GM19239 (cell line): ENCODE data around the gene FKBP15.
A peak's percentile ranks its signal among the peaks of the same experiment; 100 is the strongest.
"Not testable (repeated sequence)": the region's sequence is repeated elsewhere in the genome, so short reads cannot be mapped to it uniquely, and the experiment has no call there.

Experiments used
- DNase-seq: peaks from one replicate; pipeline ENCODE4 v3.0.0; 2011; ENCODE audit warnings: low spot score; ENCODE audit not compliant: insufficient read length
- FAIRE-seq: peaks from 2 replicates; lab custom pipeline; 2011; peaks lifted over from hg19 to GRCh38; lab: Jason Lieb, UNC

FKBP15 gene

DNA sequence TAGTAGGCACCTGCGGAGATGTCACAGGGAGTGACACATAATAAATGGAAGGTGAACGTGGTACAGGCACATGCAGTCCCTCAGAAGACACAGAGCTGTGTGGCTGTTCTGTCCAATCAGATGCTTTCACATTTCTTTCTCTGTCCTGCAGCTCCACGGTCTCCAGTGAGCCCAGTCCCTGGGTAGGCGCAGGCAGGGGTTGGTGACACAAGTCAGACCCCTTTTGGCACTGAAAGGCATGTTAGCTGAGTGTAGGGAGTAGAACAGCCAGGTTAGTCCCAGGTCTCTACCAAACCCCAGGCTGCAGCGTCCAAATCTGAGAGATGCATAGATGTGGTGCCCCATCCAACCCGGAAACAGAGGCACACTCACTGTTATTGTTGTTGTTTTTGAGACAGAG, 67.5 kb downstream of the FKBP15 start:
- FAIRE-seq (no peak), DNase-seq (no peak)

DNA sequence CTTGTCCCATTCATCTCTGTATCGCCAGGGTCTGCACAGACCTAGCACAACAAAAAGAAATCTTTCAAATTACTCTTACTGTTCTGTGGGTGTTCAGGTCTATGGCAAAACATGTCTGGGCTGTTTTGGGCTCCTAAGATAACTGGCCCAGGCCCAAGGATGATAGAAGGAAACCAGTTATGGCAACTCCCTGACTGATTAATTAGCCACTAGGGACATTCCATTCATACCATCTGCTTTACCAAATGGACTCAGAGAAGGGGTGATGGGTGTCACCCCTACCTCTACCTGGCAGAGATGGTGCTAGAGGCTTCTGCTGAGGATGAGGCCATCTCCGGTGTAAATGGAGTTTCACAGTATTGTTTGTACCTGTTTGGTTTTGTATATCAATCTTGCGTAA, 68.4 kb downstream of the FKBP15 start:
- no peak for DNase-seq
- FAIRE-seq, result no peak

DNA sequence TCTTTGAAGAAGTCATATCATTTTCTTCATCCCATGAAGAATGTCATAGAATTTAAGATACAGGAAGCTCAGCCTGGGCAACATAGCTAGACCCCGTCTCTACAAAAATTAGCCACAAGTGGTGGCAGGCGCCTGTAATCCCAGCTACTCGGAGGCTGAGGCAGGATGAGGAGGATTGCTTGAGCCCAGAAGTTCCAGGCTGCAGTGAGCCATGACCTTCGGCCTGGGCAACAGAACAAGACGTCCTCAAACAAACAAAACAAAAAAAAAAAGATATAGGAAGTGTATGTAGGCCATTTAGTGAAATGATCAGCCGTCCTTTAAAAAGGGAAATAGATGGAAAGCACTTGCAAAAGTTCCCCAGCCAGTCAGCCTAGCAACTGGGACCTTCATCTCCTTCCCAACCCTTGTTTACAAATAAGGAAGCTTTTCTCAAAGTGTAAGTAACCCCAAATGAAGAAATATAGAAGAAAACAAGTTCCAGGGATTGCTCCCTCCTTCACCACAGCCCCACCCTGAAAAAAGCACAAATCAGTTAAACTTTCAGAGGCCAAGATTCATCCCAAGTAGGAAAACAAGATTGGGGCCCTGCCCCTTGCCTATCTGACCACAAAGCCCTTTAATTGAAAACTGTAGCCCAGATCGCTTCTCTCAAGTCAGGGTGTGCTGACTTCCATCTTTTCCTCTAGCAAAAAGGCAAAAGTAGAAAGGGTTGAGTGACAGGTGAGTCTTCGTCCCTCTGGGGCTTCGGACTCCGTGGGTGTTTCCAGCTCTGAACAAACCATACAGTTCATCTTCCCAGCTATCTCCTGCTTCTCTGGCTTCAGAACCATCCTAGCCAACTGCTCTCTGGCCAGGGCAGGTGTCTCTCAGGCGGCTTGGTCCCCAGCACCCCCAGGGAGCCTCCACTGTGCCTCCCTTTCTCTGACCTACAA, 69.1 kb downstream of the FKBP15 start:
- no peak for DNase-seq
- peak; percentile 31 for FAIRE-seq

DNA sequence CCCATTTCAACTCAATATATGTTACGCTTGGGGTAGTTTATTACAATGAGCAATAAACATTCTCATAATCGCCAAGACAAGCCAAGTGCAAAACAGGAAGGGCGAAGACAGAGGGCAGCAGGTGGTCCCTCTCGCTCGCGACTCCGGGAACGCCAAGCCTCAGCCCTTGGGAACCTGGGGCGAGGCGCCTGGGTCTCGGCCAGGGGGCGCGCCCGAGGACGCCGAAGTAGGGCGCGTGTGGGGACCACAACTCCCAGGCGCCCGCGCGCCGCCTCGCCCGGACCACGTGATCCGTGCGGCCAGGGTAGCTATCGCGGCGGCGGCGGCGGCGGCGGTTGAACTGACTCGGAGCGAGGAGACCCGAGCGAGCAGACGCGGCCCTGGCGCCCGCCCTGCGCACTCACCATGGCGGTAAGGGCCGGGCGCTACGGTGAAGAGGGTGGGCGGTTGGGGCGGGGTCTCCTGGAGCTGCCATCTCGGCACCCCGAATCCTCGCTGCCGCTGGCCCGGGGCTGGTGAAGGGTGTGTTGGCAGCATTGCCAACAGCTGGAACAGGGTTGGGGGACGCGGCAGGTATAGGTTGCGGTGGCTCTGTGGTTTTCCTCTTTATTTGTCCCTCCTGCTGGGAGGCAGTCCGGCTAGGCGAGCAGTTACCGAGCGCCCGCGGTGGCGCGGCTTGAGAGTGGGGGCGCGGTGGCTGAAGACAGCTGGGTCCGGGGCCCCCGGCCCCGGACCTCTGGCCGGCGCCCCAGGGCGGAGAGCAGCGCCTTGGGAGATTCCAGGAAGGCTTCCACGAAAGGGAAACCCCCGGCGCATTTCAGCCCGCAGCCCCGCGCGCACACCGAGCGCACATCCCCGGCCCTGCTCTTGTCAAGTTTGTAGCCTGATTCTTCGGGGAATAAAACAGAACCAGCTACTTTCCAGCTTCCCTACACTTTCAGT, 70.1 kb downstream of the FKBP15 start, which contains the start of gene SLC31A2:
Gene SLC31A2 (plus strand): TSS at position 338 of the 942 bp plus-strand sequence. CDS start 68 bp downstream, at position 406.
- peak; percentile 85 for DNase-seq
- peak; percentile 39 for FAIRE-seq

DNA sequence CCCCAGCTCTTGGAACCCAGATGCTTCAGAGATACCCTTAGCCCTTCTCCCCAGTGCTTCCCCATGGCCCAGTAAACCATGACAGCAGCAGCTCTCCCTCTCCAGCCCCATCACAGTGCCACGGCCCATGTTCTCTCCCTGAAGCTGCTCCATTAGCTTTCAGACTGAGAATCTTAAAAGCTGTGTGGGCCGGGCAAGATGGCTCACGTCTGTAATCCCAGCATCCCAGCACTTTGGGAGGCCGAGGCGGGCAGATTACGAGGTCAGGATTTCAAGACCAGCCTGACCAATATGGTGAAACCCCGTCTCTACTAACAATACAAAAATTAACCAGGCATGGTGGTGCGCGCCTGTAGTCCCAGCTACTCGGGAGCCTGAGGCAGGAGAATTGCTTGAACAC, 71.5 kb downstream of the FKBP15 start:
- not testable (repeated sequence) for FAIRE-seq, DNase-seq

DNA sequence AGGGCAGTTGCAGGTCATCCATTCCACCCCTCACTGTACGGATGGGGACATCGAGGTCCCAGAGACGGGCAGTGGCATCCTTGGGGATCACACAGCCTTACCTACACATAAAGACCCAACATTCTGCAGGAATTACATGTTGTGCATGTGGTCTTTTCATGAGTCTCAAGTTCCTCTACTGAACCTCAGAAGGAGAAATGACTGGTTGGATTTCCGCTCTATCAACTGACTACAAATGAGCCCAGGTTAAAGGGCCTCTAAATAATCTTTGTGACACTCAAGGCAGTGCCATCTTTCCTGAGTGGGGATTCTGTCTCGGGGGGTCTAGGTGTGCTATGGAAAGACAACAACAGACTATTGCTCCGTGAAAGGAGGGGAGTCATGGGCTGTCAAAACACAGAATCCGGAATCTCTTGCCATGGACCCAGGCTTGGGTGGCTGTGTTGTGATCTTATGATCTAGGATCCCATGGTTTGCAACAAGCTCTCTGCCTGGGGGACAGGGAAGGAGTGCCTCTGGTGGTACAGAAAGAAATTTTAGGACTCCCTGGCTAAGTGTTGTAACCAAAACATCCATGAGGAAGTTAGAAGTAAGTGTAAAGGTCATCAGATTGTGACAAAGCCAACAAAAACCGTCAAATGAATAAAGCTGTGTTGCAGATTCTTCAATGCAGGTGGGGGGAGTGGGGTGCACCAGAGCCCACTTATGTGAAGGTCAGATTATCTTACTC, 72.1 kb downstream of the FKBP15 start:
- DNase-seq (no peak), FAIRE-seq (no peak)

DNA sequence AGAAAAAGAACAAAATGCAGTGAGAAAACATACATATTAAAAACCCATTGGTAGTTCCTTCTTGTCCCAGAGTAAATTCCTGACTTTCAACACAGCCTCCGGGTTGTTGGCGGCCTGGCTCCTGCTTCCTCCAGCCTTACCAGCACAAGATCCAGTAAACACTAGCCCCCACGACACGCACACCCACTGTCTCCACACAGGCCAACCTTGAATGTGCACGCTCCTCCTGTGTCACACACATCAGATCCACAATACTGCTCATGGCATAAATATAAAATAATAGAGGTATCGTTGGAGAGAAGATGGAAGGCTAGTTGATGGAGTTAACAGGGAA, 72.7 kb downstream of the FKBP15 start:
- DNase-seq (no peak), FAIRE-seq (no peak)

DNA sequence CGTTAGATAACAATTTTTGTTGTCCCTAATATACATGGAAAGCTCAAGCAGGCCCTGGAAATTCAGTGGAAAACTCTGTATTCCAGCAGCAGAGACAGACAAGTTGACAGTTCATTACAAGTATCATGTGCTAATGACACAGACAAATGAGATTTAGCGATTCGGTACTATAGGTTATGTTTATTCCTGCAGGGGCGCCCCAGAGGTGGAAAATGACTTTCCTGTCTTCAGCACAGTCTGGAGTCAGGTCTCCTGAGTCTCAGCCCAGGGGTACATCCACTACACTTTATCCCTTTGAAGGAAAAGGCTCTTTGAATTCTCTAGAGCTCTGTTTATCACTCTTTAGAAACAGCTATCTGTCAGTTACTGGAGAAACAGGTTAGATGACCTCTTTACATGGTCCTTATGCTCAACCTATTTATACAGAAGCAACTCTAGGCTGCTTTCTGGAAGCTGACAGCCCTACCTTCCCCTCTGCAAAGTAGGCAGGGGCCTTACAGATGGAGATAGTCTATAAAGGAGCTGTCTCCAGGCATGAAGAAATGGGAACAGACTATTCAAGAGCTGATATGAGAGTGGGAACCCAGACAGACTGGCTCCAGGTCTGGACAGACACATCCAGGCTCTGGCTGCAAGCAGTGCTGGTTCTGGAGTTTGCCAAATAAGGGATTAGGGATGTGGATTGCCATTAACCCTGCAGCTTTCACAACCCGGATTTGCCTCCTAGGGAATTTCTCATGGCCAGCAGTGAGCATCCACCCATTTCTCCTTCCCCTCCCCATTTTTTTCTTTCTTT, 77.4 kb downstream of the FKBP15 start:
- DNase-seq (no peak), FAIRE-seq (no peak)

DNA sequence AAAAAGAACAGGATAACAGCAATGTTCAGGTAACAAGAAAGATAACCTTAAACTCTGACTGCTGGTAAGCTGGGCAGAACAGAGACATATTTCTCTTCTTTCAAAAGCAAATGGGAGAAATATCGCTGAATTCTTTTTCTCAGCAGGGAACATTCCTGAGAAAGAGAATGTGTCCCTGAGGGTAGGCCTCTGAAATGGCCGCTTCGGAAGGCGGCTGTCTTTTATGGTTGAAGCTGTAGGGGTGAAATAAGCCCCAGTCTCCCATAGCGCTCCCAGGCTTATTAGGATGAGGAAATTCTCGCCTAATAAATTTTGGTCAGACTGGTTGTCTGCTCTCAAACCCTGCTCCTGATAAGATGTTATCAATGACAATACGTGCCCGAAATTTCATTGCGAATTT, 80.2 kb downstream of the FKBP15 start:
- DNase-seq, FAIRE-seq: not testable (repeated sequence)

DNA sequence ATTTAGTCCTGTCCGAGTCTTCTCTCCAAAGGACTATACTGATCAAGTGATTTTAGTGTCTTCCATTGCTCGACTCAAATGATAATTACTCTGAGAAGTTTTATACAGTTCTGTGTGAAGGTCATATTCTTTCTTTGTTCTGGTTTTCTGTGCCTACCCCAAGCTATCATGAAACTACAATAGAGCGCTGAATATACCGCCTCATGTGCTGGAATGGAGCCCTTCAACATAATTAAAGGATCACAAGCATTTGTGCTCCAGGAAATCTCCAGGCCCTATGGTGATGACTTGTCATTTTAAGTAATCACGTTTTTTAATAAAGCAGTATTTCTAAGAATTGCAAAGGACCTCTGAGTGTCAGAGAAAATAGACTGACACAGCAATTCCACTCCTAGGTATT, 81.1 kb downstream of the FKBP15 start:
- DNase-seq (no peak), FAIRE-seq (no peak)

DNA sequence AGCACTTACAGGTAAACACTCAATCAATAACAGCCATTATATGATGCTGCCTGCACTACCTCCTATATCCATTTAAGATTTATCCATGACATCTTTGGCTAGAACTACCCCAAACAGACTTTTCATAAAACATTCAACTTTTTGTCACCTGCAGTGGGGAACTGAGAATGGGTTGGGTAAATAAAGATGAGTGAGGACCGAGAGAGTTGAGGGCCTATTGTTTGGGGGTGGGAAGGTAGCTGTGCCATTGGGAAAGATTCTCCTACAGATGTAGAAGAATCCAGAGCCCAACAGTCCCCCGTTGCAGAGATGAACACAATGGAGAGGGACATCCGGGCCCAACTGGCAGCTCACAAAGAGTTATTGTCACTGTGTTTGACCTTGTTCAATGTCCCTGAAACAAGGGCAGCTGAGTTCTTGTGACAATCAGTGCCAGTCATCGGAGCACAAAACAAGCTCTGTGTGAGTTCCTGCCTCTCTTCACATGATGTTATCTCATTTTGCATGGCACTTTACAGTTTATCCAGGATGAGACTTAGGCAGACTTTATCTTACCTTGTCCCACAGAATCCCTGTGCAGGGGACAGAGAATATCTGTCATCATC, 81.8 kb downstream of the FKBP15 start:
- FAIRE-seq (no peak), DNase-seq (no peak)

DNA sequence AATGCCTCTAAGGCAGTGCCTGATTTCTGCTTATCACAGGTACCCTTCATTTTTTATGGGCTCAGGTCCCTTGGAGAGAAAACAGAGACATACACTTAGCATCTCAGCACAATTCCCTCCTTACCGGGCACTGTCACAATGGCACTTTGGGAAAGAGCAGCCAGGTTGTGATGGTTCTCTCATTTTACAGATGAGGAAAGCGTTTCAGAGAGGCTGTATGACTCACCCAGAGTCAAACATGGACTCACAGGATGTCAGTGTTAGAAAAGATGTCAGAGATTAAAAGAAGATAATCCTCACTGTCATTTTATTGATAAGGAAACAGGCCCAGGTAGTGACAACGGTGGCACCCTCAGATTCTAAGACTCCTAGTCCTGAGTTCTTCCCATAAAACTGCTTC, 82.3 kb downstream of the FKBP15 start:
- no peak for DNase-seq
- FAIRE-seq, result no peak

DNA sequence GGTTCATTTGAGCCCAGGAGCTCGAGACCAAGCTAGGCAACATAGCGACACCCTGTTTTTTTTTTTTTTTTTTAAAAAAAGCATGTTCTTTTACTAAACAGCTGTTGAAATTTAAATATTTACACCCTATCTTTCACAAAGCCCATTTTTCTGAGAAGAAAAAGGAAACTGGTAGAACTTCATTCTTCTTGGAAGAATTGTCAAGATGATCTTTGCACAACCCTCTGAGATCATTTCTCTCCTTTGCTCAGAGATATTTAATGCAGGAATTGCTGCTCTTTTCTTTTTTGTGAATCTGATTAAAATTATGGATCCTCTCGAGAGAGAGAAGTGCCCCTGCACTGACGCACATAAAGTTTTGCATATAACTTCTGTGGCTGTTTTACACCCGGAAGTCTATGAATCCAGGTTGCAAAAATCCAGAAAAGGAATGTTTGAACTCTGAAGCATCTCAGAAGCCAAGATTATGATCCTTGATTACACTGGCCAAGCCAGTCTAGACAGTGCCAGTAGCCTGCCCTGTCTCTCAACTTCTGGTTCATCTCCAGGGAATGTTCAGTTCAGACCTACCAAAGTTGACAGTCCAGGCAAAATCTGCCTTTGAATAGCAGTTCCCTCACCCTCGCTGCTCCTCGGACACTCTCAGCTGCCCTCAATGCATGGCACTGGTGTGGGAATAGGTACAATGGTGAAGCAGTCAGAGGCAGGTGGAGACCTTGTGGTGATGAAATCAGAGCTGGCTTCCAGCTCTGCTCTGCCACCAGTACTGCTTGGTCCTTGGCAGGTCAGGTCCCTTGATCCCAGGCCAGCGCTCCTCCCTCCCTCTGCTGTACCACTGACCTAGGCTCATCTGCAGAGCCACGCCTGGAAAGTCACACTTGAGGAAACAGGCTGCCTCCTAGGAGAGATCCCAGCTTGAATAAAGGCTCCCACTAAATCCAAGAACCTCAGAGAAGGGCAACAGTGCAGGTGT, 83.6 kb downstream of the FKBP15 start:
- FAIRE-seq, result no peak
- DNase-seq, result no peak

DNA sequence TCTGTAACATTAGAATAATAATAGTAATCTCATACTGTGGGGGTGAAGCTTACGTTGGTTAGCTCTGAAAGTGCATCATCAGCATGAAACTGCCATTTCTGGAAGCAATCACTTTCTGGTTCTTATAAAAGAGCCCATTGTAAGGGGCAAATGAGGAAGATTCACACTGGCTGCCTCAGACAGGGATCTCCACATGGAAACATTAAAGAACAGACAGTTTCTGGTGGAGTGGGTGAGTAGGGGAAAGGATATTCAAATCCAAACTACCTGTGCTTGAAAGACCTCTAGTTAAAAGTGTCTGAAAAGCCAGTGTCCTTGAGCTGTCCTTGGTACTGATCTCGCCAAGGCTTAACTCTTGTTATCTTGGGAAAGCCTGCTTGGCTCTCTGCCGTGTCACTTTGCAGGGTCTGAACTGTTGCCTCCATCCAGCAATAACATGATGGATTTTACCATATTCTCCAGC, 89.4 kb downstream of the FKBP15 start:
- DNase-seq (no peak), FAIRE-seq (no peak)

DNA sequence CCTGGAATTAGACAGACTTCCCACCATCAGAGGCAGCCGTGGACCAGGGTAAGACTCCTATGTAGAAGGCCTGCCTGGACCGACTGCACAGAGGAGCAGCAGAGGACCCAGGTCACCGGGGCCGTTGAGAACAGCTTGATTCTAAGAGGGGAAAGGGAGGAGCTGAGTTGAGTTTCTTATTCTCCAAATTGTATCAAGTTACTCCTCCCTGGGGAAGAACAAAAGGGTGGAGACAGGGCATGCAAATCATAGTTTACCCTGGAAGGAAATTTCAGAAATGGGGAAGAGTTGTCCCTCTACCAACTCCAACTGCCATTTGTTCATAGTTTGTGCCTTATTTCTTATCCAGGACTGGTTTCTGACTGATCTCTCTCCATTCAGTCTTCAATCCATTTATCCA, 91.2 kb downstream of the FKBP15 start:
- DNase-seq, result no peak
- FAIRE-seq, result no peak

DNA sequence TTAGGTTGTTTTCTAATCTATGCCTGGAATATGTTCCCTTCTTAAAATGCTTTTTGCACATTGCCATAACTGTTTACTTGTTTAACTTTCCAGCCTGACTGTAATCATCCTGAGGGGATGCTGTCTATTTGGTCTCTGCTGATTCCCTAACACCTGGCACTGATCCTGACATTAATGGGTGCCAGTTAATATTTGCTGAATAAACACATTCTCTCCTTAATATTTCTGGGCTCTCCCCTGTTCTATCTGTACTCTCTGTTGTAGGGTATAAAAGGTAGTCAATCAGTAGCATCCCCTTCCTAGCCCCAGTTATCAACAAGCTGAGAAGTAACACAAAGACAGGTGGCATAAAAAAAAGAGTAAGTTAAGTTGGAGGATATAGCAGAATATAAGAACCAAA, 91.6 kb downstream of the FKBP15 start:
- FAIRE-seq, result no peak

DNA sequence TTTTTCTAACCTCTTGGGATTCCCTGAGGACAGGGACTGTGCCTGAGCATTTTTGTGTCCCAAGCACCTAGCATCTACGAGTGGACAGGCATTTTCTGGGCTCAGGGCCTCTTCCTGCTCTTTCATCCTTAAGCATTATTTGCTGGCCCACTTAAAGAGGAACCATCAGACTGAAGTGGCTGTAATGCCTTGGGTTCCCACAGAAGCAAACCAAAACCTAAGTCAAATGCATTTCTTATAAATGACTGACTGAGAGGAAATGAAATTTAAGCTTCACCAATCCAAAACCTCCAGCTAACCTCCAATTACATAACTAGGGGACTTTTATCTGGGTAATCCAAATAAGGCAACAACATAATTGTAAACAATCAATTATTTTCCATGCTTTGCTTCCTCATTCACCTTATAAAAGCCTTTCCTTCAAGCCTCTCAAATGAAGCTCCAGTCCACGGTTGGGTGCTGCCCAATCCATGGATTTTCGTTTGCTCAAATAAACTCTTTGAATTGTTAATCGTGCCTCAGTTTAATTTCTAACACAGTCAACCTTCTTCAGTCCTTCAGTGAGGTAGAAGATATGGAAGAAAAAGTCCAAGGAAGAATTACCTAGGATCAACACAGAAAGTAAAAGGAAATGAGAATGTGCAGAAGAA, 95.6 kb downstream of the FKBP15 start:
- DNase-seq (no peak), FAIRE-seq (no peak)

More for the DNA sequence above, 91.6 kb downstream of the FKBP15 start:
- no peak for DNase-seq
